ENCODE results near the gene GLB1L2.
"Not testable (repeated sequence)": the region's sequence is repeated elsewhere in the genome, so short reads cannot be mapped to it uniquely, and the experiment has no call there.

Gene GLB1L2

DNA sequence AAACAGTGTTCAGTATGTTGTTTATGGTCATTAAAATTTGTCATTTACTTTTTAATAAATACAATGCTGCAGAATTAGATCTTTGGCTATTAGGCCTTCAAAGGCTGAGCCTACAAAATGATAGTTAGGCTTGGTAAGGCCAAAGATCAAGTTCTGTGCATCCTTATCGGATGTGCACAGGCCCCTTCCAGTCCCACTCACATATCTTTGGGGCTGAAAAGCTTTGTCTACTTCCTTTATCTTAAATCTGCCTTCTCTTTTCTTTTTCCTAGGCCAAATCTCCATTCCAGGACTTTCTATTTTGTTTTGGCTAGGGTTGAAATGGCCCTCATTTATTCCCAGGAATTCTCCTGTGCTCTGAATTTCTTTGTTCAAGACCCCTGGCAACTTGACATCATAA lies 3.4 kb upstream of the GLB1L2 start:
- DNase-seq, result no peak

DNA sequence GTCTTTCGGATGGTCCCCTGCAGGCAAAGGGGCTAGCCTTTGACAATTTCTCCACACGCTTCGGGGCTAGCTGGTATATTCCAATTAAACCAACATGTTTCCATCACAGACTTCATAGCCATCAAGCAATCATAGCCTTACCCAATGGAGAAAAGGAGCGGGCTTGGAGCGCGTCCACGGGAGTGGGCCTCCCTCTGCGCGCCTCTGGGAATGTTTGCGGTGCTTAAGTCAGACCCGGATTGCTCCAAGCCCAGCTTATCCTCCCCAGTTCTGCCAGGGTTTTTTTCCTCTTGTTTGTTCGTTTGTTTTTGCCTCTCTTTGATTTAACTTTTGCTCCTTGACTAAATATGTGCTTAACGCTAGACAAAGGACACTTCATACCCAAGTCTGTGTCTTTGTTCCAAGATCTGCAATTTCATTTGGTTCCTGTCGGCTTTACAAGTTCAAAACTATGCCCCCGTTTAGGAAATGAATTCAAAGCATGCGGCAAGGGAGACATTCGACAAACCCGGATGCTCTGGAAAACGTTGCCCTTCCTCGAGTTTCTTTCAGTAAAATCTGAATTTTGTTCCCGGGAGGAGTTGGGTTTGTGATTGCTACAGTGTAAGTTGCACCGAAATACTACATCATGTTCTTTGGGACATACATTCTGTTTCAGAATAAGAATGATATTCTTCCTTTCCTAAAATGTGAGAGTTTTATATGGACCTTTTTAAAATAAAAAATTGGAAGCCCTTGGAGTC lies 1.0 kb upstream of the GLB1L2 start:
- DNase-seq, result no peak

DNA sequence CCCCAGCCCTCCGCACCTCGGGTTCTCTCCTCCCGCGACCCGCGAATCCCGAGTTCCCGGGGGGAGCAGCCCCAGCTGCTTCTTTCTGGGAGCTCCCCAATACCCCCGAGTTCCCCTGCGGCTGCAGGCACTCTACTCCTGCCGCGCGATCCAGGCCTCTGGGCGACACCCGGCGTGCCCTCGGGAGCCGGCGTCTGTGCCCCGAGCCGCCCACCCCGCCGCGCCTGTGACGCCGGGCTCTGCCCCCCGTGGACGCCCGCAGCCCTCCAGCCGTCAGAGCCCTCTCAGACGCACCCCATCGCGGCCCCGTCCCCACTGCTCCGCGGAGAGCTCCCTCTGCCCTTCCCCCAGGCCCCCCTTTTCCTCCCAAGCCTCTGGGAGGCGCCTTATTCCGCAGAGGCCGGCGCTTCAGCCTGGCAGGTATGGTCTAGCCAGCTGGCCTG lies 422 bp downstream of the GLB1L2 start:
- no peak for DNase-seq

DNA sequence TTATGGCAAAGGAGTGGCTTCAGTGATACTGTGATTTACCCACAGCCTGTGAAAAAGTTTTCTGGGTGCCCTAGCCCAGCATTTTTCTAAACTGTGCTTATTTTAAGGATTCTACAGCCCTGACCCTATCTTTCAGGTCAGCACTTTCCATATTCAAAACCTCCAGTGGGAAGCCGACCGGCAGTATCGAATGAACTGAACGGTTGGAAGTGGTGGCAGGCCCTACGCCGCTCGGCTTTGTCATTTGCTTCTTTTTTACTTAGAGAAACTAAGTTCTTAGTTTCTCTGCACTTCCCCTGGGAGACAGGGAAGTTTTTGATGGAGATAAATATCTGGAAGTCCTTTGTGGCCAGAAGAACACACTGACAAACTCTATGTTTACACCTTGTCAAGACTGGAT lies 994 bp downstream of the GLB1L2 start:
- no peak for DNase-seq

DNA sequence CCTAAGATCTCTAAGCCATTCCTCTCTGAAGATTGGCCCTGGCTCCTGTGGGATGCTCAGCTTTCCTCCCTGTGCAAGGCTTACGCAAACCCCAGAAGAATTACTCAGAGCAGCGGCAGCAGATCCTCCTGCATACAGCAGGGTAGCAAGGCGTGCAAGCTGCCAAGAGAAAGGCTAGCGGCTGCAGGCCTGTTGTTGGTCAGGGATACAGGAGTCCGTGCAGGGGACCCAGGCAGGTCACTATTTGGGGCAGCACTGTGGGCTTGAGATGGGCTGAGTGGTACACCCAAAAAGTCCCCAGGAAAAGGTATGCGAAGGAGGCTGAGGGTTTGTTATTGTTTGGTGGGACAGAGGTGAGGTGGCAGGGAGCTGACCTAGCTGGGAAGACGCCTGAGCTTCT lies 1.5 kb downstream of the GLB1L2 start:
- DNase-seq, result no peak

DNA sequence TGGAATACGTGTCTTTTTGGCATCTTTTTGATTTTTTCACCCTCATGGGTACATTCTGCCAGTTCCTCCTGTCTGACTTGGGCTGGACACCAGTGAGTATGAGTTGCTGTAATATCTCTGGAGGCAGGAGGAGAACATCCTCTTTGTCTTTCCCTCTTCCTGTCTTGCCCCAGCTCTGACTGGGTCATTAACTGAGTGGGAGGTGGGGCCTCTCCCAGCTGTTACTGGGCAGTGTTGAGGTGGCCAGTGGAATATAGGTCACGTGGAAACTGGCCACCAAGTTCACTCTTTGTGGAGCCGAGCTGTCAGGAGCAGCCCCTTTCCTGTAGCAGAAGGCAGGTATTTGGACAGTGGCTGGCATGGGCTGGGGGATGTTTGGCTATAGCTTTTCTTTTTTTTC lies 2.2 kb downstream of the GLB1L2 start:
- DNase-seq, result no peak

DNA sequence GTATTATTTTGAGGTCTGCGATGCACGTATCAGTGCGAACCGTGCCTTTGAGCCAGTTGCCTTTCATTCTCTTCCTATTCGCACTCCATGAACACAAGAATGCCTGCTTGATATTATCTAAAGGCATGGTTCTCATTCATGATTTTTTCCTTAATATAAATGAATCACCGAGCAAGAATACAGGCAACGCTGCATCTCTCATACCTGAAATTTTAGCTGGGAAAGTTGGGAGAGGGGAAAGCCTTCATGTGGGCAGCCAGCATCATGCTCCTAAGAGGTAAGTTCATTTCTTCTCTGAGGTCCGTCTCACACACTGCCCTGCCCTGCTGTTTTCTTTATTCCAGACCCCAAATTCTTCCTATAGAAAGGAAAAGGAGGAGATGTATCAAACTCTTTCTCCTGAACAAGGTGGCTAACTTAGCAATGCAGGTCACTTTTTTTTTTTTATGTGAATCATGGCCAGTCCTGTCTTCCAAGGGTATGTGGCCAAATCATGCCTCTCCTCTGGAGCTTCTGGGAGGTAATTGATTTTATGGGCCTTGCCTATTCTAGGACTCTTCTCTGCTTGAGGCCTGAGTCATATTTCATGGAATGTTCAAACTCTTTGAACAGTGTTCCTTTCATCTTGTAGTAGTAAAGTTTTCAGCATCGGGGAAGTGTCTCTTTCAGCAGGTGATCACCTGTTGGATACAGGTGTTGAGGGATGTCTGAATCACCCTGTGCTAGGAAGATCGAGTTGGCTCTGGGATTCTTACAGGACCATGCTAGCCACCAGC lies 3.2 kb downstream of the GLB1L2 start:
- DNase-seq, result no peak

DNA sequence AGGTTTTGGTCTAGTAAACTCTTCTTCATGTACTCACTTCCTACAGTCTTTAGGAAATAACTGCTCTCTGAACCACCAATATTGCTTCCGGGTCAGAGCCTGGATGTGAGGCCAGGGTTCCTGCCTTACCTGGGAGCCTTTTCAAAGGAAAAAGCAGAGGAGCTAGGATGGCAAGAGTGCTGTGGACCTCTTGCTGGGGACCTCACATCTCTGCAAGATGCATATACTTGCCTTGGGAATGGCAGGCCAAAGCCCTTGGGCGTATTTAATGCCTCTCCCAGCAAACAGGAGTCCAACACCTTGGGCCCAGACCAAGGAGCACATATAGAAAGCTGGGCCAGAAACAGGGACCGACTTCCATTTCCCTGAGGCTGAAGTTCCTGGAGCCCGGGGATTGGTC lies 5.3 kb downstream of the GLB1L2 start:
- no peak for DNase-seq

DNA sequence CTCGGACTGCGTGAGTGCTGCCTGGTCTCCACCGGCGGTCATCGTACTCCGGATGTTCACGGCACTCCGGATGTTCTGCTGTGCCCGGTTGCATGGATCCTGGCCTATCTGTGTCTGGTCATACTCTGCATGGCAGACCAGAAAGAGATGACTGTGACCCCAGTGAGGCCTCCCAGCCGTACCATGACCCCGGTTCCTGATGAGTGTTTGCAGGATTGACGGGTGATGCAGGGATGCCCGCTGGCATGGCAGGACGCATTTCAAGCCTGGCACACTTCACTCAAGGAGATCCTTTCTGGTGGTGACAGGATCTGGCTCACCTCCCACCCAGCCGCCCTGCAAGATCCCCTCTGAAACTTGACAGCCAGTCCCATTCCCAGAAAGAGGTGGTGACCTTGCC lies 6.3 kb downstream of the GLB1L2 start:
- DNase-seq, result no peak

DNA sequence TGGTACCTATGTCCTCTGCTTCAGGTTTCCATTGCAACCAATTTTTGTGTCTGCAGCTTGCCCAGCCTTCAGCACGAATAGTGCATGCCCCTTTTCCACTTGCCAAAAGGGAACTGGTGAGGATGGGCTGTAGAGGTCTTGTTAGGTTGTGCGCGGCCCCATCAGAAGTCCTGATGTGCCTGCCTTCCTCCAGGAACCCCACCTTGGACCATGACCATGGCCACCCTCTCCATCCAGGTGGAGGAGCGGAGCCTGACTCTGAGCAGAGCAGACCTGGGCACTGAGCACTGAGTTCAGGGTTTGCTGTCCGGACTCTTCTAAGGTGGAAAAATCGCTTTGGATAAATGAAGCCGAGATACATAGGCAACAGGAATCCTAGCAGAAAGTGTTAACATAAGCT lies 6.9 kb downstream of the GLB1L2 start:
- DNase-seq, result no peak

DNA sequence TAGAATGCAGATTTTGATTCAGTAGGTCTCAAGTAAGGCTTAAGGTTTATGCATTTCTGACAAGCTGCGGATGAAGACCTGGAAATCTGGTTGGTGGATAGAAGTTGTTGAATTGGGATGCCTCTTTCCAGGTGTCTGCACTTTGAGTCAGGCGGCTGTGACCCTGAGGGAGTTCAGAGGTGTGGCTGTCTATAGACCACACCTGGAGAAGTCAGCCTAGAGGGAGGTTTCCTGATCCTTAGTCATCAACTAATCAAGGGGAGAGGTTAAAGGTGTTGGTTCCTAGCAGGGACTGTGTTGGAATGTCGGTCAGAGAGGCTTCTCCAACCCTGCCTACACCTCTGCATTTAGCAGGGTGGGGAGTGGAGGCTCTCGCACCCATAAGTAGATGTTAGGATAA lies 8.0 kb downstream of the GLB1L2 start:
- DNase-seq, result no peak

DNA sequence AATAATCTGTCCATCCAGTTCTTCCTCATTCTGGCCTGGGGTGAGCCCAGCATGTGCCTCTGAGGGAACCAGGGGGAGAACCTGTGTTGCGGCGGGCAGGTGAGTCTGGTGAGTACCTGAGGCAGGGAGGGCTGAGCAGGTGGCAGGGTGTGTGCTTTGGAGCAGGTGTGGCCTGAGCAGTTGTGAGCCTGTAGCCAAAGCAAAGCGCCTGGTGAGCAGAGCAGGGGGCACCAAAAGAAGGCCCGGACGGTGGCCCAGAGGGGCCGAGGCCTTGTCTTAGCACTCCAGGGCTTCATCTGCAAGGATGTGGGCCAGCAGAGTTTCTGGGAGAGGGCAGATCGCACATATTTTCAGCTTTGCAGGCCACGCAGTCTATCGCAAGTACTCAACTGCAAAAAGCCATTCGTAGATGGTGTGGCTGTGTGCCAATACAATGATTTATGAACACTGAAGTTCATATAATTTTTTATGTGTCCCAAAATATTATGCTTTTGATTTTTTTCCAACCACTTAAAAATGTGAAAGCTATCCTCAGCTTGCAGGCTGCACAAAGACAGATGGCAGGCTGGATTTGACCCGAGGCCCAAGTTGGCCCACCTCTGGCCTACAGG lies 8.7 kb downstream of the GLB1L2 start:
- peak; percentile 29 to 41 for DNase-seq

DNA sequence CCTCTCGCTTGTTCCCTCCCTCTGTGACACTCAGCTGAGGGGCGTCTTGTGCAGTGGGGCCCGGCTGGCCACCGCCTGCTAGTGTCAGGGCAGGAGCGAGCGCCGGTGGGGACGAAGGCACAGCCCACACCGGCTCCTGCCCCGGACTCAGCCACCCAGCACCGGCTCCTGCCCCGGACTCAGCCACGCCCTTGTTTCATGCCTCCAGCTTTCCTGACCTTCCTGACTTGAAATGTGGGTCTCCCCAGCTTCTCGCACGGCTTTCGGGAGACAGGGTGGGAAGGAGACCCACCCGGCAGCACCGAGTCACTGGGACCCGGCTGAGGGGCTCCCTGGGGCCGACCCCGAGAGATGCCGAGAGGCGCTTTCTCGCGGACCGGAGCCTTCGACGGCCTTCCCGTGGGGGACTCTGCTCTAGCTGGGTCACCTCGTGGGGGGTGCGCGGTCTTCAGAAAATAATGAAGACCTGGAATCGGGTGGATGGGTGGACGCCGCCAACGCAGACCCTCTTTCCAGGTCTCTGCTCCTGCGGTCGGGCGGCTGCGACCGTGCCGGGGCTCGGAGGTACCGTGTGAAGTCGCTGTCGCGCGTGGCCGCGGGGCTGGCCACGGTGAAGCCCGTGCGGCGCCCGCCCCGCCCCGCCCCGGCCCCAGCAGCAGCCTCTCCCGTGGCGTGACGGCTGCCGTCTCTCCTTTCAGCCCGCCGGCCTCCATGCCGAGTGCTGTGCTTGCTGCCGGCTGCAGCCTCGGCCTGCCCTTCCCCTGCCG lies 10.2 kb downstream of the GLB1L2 start:
- no peak for DNase-seq

DNA sequence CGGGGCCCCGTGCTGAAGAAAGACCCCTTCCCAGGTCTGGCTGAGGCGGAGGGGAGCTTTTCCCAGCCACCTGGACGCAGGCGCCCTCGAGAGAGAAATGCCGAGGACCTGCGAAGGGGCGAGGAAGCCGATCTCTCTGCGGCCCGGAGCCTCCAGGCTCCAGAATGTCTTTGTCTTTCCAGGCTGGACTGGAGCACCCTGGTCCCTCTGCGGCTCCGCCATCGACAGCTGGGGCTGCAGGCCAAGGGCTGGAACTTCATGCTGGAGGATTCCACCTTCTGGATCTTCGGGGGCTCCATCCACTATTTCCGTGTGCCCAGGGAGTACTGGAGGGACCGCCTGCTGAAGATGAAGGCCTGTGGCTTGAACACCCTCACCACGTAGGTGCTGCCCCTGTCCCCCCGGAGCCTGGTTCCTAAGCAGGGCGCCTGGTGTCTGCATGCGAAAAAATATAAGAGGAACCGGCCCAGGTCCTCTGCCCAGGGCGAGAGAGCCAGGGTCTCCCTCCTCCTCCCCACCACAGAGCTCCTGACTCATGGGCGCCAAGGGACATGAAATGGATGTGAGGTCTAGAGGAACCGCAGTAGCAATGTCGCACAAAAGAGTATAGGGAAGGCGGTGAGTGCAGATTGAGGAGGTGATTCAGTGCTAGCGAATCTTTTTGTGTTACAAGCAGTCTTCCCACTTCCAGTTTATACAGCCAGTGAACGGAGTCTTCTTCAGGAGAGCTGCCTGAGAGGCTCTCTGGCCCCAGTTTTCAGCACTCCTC lies 11.0 kb downstream of the GLB1L2 start:
- DNase-seq, result no peak

DNA sequence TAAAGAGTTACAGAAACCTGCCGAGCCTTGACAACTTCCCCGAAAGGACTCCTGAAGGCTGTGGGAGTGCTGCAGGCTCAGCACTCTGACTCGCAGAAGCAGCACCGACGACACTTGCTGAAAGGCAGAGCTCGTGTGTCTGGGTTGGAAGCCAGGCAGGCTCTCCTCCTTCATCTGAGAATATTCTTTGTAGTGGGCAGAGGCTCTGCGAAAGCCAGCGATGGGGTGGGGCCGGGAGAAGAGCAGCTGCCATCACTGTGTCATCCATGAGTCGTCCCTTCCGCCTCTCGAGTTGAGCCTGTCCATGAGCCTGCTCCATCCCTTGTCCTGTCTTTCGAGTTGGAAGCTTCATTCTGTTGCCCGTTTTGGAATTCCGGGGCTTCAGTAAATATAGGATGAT lies 11.9 kb downstream of the GLB1L2 start:
- DNase-seq, result no peak

DNA sequence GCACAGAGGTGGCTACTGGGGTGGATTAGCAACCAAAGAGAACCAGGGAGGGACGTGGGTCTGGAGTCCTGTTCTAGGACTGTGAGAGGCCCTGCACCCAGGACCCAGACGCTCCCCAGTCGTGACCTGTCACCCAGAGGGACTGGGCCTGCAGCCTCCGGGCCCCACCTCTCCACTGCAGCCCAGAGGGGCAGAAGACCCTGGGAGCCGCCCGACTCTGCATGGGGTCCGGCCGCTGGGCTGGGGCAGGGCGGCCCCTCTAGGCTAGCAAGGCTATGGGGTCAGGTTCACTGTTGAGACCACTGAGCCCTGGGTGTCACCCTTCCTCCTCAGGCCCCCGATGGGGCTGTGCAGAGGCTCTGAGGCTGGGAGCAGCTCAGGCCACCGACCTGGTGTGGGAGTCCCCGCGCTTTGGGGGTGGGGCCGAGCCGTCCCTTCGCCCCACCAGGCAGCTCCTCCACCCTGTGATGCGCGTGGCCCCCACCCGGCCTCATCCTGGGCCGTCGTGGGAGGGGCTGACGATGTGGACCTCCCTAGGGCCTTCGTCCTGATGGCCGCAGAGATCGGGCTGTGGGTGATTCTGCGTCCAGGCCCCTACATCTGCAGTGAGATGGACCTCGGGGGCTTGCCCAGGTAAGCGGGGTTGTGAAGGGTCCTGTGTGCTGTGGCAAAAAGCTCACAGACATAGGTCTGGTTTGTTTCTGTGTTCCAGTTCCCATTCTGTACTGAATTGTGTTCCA lies 12.9 kb downstream of the GLB1L2 start:
- not testable (repeated sequence) for DNase-seq

DNA sequence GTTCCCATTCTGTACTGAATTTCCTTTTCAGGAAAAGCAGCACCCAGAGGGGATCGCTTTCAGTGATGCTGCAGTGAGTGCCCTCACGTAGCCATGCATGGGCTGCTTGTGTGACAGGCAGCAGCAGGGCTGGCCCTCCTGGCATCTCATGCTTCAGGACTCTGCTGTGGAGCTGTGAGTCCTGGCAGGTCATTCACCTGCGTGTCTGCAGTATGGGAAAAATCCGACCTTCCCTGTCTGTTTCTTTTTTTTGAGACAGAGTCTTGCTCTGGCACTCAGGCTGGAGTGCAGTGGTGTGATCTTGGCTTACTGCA lies 13.4 kb downstream of the GLB1L2 start:
- no peak for DNase-seq

DNA sequence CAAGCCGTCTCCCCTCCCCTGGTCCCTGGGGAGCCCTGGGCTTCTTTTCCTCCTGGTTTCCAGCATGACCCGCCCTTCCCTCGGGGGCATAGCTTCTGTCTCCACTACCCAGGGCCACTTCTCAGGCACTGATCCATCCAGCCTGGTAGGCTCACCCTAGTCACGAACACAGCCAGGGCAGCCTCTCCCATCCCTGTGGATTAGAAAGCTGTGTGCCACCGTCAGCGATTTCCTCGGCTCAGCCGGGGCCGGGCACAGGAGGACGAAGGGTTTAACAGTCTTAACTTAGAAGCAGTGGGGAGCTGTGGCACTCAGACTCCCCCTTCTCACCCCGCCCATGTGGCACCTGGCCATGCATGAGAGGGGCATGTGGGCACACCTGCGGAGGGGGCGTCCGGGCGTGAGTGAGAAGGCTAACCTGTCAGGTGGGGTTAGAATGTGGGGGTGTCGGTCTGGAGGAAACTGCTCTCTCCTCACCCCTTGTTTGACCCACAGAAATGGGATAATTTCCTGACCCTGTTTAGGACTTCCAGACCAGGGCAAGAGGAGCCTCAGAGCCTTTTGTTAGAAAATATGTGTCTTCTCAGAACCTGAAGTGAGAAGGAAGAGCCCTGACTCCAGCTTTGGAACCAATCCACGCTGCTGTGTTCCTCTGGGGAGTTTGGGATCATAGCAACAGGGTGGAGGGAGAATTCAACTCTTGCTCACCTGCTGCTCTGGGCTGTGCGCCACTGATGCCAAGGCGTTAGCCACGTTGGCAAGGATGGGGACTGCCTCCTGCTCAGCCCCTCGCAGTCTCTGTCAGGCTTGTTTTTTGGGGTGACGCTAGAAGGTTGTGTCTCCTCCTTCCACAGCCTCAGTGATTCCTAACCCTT lies 14.6 kb downstream of the GLB1L2 start:
- DNase-seq, result peak in 1 of 2 experiments; percentile 25

DNA sequence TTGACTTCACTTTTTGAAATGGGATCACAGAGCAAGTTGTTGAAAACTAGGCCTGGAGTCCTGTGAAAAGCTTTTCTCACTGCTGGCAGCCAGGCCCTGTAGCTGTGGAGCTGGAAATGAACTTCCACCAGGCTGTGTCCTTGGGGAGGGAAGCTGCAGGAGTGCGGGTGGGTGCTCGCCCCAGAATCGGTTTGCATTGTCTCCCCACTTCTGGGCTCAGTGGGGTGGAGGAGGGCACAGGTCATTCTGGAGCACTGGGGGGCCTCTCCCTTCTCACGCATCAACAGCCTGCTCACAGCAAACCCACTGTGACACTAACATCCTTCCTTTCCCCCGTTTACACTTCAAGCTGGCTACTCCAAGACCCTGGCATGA lies 15.2 kb downstream of the GLB1L2 start:
- DNase-seq, result no peak

DNA sequence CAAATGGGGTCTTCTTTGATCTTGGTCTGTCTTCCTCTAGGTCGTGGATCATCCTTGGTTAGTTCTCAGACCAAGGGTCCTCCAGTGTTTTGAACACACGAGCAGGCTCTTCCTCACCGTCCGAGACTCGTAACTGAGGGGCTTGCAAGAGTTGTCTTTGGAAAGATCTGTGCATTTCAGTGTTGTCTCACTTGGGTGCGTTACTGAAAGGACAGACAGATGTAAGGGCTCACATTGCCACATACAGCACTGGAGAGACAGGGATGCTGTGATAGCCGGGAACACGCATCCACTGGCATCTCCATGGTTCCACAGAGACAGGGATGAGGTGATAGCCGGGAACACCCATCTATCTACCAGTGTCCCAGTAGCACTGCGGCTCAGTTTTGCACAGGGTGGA lies 15.7 kb downstream of the GLB1L2 start:
- no peak for DNase-seq
